ENCODE measurements around the gene FNDC8.

DNA sequence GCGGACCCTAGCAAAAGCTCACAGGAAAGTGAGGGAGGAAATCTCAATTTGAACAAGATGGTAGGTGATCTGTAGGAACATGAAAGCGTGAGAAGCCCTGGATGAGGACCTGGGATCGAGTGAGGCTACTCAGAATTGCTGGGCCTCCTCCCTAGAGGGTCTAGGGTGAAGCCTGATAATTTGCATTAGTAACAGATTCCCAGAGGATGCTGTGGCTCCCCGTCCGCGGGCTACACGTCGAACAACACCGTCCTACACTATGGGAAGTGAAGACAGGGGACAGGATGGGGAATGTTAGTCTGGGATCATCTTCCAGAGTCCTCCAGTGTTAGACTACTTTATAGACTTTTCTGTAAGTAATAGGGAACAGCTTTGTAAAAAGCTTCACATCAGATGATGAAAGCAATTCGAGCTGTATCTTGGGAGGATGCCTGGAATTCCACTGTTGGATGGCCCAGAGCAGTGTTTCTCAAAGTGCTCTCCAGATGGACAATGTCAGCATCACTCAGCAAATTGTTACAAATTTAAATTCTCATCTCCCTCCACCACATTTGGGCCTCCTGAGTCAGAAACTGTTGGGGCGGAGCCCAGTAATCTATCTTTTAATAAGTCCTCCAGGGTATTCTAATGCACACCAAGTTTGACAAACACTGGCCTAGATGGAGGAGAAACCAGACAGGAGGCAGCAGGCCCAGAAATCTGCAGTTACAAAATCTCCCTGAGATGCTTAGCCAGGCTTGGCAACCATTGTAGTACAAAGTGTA is 6.5 kb downstream of the FNDC8 start:
- TF ChIP-seq, protein P1, sequence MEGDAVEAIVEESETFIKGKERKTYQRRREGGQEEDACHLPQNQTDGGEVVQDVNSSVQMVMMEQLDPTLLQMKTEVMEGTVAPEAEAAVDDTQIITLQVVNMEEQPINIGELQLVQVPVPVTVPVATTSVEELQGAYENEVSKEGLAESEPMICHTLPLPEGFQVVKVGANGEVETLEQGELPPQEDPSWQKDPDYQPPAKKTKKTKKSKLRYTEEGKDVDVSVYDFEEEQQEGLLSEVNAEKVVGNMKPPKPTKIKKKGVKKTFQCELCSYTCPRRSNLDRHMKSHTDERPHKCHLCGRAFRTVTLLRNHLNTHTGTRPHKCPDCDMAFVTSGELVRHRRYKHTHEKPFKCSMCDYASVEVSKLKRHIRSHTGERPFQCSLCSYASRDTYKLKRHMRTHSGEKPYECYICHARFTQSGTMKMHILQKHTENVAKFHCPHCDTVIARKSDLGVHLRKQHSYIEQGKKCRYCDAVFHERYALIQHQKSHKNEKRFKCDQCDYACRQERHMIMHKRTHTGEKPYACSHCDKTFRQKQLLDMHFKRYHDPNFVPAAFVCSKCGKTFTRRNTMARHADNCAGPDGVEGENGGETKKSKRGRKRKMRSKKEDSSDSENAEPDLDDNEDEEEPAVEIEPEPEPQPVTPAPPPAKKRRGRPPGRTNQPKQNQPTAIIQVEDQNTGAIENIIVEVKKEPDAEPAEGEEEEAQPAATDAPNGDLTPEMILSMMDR (IDR thresholded peaks at IDR 0.05; ENCODE audit: low read depth, low read length) = no peak
- TF ChIP-seq EZH2phosphoT487 (IDR thresholded peaks at IDR 0.05; ENCODE audit: low read depth) = no peak
